ENCODE data around the gene WIPF1. TPM values are rescaled to one million over a fixed set of nuclear protein-coding genes. Genes with fewer than 3 reads are reported as not detected.

Gene WIPF1
- total RNA-seq, 1 experiment from 2014 or later, result 6.4 TPM

DNA sequence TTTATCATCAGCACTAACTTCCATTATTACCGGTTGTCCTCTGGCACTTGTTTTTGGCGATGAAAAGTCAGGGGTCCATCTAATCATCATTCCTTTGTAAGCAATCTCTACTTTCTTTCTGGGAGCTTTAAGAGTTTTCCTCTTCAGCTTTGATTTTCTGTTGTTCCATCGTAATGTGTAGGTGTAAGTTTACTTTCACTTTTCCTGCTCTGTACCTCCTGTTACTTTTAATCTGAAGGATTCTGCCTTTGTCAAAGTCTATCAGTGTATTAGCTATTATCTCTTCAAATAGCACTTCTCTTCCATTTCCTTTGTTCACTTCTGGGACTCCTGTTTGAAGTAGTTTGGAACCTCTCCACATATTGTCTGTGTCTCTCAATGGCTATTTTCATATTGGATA is 85.3 kb downstream of the WIPF1 start (continued):
- TF ChIP-seq TEAD4 (CRISPR knock-in tag; IDR thresholded peaks at IDR 0.05), result no peak
- TF ChIP-seq, protein P1, sequence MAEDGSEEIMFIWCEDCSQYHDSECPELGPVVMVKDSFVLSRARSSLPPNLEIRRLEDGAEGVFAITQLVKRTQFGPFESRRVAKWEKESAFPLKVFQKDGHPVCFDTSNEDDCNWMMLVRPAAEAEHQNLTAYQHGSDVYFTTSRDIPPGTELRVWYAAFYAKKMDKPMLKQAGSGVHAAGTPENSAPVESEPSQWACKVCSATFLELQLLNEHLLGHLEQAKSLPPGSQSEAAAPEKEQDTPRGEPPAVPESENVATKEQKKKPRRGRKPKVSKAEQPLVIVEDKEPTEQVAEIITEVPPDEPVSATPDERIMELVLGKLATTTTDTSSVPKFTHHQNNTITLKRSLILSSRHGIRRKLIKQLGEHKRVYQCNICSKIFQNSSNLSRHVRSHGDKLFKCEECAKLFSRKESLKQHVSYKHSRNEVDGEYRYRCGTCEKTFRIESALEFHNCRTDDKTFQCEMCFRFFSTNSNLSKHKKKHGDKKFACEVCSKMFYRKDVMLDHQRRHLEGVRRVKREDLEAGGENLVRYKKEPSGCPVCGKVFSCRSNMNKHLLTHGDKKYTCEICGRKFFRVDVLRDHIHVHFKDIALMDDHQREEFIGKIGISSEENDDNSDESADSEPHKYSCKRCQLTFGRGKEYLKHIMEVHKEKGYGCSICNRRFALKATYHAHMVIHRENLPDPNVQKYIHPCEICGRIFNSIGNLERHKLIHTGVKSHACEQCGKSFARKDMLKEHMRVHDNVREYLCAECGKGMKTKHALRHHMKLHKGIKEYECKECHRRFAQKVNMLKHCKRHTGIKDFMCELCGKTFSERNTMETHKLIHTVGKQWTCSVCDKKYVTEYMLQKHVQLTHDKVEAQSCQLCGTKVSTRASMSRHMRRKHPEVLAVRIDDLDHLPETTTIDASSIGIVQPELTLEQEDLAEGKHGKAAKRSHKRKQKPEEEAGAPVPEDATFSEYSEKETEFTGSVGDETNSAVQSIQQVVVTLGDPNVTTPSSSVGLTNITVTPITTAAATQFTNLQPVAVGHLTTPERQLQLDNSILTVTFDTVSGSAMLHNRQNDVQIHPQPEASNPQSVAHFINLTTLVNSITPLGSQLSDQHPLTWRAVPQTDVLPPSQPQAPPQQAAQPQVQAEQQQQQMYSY (CRISPR knock-in tag; IDR thresholded peaks at IDR 0.05), result no peak
- TF ChIP-seq JAZF1 (CRISPR knock-in tag; IDR thresholded peaks at IDR 0.05), result no peak
- no peak for TF ChIP-seq ZNF219 (CRISPR knock-in tag; IDR thresholded peaks at IDR 0.05; ENCODE audit: borderline replicate concordance)

DNA sequence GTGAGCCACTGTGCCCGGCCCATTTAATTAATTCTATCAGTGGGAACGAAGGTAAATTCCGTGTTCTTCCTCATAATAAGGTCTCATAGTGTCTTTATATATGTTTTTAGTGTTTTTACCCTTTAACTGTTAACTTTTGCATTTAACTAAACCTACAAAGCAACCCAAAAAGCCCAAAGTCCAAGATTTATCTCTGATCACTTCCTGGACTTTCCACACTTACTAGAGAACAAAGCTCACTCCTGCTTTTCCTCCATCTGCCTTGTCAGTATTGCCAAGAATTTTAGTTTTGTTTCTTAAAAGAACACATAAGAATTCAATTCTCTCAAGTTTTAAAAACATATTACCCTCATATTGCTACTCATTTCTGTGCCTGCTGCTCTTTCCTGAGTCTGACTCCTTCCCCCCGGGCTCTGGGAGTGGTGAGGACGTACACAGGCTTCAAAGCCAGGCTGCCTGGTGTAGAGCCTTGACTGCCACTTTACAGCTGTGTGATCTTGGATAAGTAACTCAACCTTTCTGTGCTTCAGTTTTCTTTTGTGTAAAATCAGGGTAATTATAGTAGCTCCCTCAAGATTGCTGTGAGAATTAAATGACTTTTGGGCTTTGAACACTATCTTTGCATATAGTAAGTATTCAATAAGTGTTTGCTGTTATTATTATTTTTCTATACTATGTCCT is 85.9 kb downstream of the WIPF1 start:
- no peak overlapping the region for H3K27ac Mint-ChIP-seq
- H3K27me3 Mint-ChIP-seq (ENCODE audit: low read depth), result peaks cover 31% of the 10 kb centered on the region
- POLR2A ChIA-PET, result no interaction called here
- ATAC-seq, result no peak
- peaks cover 69% of the 10 kb centered on the region for H3K36me3 Mint-ChIP-seq
- CTCF ChIA-PET, result no interaction called here
- DNase-seq (ENCODE audit: low spot score), result no peak
- no peaks in the 10 kb centered on the region for H3K4me1 Mint-ChIP-seq
- H3K9me3 Mint-ChIP-seq, result peaks cover 83% of the 10 kb centered on the region
- H3K4me3 Mint-ChIP-seq, result no peak overlapping the region
- TF ChIP-seq NR3C1 (CRISPR knock-in tag; conservative IDR thresholded peaks at IDR 0.05; ENCODE audit: low read depth) (no peak), GABPB1 (CRISPR knock-in tag; IDR thresholded peaks at IDR 0.05) (no peak), KAT7 (CRISPR knock-in tag; IDR thresholded peaks at IDR 0.05; ENCODE audit: borderline replicate concordance) (no peak), FOXJ3 (CRISPR knock-in tag; IDR thresholded peaks at IDR 0.05; ENCODE audit: borderline replicate concordance) (no peak), NFATC4 (CRISPR knock-in tag; IDR thresholded peaks at IDR 0.05) (no peak), OVOL2 (CRISPR knock-in tag; IDR thresholded peaks at IDR 0.05; ENCODE audit: borderline replicate concordance) (no peak), ZNF263 (CRISPR knock-in tag; IDR thresholded peaks at IDR 0.05; ENCODE audit: low read depth) (no peak)
- TF ChIP-seq, protein P1 (CRISPR knock-in tag; IDR thresholded peaks at IDR 0.05), result no peak
- TF ChIP-seq, protein P2, sequence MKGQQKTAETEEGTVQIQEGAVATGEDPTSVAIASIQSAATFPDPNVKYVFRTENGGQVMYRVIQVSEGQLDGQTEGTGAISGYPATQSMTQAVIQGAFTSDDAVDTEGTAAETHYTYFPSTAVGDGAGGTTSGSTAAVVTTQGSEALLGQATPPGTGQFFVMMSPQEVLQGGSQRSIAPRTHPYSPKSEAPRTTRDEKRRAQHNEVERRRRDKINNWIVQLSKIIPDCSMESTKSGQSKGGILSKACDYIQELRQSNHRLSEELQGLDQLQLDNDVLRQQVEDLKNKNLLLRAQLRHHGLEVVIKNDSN (CRISPR knock-in tag; IDR thresholded peaks at IDR 0.05), result no peak
- TF ChIP-seq, protein P3, sequence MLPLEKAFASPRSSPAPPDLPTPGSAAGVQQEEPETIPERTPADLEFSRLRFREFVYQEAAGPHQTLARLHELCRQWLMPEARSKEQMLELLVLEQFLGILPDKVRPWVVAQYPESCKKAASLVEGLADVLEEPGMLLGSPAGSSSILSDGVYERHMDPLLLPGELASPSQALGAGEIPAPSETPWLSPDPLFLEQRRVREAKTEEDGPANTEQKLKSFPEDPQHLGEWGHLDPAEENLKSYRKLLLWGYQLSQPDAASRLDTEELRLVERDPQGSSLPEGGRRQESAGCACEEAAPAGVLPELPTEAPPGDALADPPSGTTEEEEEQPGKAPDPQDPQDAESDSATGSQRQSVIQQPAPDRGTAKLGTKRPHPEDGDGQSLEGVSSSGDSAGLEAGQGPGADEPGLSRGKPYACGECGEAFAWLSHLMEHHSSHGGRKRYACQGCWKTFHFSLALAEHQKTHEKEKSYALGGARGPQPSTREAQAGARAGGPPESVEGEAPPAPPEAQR (CRISPR knock-in tag; IDR thresholded peaks at IDR 0.05), result no peak
- TF ChIP-seq, protein P4, sequence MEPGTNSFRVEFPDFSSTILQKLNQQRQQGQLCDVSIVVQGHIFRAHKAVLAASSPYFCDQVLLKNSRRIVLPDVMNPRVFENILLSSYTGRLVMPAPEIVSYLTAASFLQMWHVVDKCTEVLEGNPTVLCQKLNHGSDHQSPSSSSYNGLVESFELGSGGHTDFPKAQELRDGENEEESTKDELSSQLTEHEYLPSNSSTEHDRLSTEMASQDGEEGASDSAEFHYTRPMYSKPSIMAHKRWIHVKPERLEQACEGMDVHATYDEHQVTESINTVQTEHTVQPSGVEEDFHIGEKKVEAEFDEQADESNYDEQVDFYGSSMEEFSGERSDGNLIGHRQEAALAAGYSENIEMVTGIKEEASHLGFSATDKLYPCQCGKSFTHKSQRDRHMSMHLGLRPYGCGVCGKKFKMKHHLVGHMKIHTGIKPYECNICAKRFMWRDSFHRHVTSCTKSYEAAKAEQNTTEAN (CRISPR knock-in tag; IDR thresholded peaks at IDR 0.05), result no peak
- TF ChIP-seq, protein P5, sequence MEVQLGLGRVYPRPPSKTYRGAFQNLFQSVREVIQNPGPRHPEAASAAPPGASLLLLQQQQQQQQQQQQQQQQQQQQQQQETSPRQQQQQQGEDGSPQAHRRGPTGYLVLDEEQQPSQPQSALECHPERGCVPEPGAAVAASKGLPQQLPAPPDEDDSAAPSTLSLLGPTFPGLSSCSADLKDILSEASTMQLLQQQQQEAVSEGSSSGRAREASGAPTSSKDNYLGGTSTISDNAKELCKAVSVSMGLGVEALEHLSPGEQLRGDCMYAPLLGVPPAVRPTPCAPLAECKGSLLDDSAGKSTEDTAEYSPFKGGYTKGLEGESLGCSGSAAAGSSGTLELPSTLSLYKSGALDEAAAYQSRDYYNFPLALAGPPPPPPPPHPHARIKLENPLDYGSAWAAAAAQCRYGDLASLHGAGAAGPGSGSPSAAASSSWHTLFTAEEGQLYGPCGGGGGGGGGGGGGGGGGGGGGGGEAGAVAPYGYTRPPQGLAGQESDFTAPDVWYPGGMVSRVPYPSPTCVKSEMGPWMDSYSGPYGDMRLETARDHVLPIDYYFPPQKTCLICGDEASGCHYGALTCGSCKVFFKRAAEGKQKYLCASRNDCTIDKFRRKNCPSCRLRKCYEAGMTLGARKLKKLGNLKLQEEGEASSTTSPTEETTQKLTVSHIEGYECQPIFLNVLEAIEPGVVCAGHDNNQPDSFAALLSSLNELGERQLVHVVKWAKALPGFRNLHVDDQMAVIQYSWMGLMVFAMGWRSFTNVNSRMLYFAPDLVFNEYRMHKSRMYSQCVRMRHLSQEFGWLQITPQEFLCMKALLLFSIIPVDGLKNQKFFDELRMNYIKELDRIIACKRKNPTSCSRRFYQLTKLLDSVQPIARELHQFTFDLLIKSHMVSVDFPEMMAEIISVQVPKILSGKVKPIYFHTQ (CRISPR knock-in tag; IDR thresholded peaks at IDR 0.05), result no peak

Data from WTC11 (cell line).